ENCODE data around the gene NFYB.

DNA sequence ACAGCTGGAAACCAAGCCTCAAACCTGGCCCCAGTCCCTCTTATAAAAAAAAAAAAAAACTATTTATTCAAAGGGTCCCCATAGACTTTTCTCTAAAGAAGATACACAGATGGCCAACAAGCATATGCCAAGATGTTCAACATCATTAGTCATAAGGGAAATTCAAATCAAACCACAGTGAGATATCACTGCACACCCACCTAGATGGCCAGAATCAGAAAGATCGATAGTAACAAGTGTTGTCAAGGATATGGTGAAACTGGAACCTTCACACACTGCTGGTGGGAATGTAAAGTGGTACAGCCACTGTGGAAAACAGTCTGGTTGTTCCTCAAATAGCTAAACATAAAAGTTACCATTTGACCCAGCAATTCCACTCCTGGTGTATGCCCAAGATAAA, 5.9 kb upstream of the NFYB start:
- TF ChIP-seq CTCF (IDR thresholded peaks at IDR 0.05; ENCODE audit: borderline replicate concordance, extremely low read depth, low read length, poor library complexity, severe bottlenecking) = no peak
- no peak for TF ChIP-seq EZH2 (IDR thresholded peaks at IDR 0.05; ENCODE audit: borderline replicate concordance, low read depth, low read length, severe bottlenecking)
